GM19397 (cell line): ENCODE measurements around the gene DEXI.

Experiments
- ATAC-seq: cut with Tn5 transposase; IDR thresholded peaks from one replicate; pipeline ENCODE4 v1.9.1; 2021; ENCODE audit warnings: mild to moderate bottlenecking, moderate library complexity; ENCODE audit not compliant: unreplicated experiment

Gene DEXI

GRCh38 chr16:10896165-10896564, 46.1 kb downstream of the DEXI start:
- no peak for ATAC-seq

GRCh38 chr16:10895053-10895946, 47.0 kb downstream of the DEXI start:
- ATAC-seq, result no peak

- ATAC-seq, result no peak
Measured at GRCh38 chr16:10892782-10893318, 49.4 kb downstream of the DEXI start.

- ATAC-seq, result no peak
Measured at GRCh38 chr16:10889855-10890254, 52.4 kb downstream of the DEXI start.

GRCh38 chr16:10888320-10888937, 53.8 kb downstream of the DEXI start:
- ATAC-seq, result no peak

GRCh38 chr16:10885246-10885645, 57.0 kb downstream of the DEXI start:
- no peak for ATAC-seq

GRCh38 chr16:10883004-10883403, 59.3 kb downstream of the DEXI start:
- no peak for ATAC-seq

- no peak for ATAC-seq
Measured at GRCh38 chr16:10881479-10882030, 60.7 kb downstream of the DEXI start.

GRCh38 chr16:10880594-10881452, 61.4 kb downstream of the DEXI start:
- ATAC-seq, result no peak

- ATAC-seq, result no peak
Measured at GRCh38 chr16:10879681-10880589, 62.3 kb downstream of the DEXI start.
